Stimulated activated CD4-positive, alpha-beta T cell treated with anti-CD3 and anti-CD28 coated beads, Interleukin-4, amount 100 ng/mL, for 48 hours (primary cell): ENCODE data around the gene SEMA3C.

ENCODE experiments used
- DNase-seq, 2 donors: peaks; one replicate each; pipeline ENCODE4 v3.0.0-alpha.2; 2020; ENCODE audit warnings: low read depth in 2 of 2

SEMA3C gene

GRCh38 chr7:80779456-80779855 lies 139.4 kb downstream of the SEMA3C start:
- no peak for DNase-seq

GRCh38 chr7:80775897-80776296 lies 143.0 kb downstream of the SEMA3C start:
- no peak for DNase-seq

- DNase-seq: no peak
Measured at GRCh38 chr7:80775482-80775881, 143.4 kb downstream of the SEMA3C start.

GRCh38 chr7:80774843-80775242 lies 144.0 kb downstream of the SEMA3C start:
- DNase-seq: no peak

- no peak for DNase-seq
Measured at GRCh38 chr7:80773787-80774508, 144.9 kb downstream of the SEMA3C start.

- no peak for DNase-seq
Measured at GRCh38 chr7:80772347-80772993, 146.4 kb downstream of the SEMA3C start.

- no peak for DNase-seq
Measured at GRCh38 chr7:80771523-80771922, 147.3 kb downstream of the SEMA3C start.

- DNase-seq: no peak
Measured at GRCh38 chr7:80770675-80771081, 148.2 kb downstream of the SEMA3C start.

GRCh38 chr7:80770061-80770460 lies 148.8 kb downstream of the SEMA3C start:
- no peak for DNase-seq

- no peak for DNase-seq
Measured at GRCh38 chr7:80768756-80769155, 150.1 kb downstream of the SEMA3C start.

GRCh38 chr7:80767654-80768053 lies 151.2 kb downstream of the SEMA3C start:
- no peak for DNase-seq

GRCh38 chr7:80766724-80767123 lies 152.1 kb downstream of the SEMA3C start:
- DNase-seq: no peak

- DNase-seq: no peak
Measured at GRCh38 chr7:80764132-80764531, 154.7 kb downstream of the SEMA3C start.

- DNase-seq: no peak
Measured at GRCh38 chr7:80763704-80764103, 155.1 kb downstream of the SEMA3C start.

GRCh38 chr7:80763289-80763688 lies 155.6 kb downstream of the SEMA3C start:
- no peak for DNase-seq

GRCh38 chr7:80760292-80760691 lies 158.6 kb downstream of the SEMA3C start:
- no peak for DNase-seq

GRCh38 chr7:80752954-80753690 lies 165.7 kb downstream of the SEMA3C start:
- no peak for DNase-seq

GRCh38 chr7:80749270-80749669 lies 169.6 kb downstream of the SEMA3C start:
- DNase-seq: no peak

GRCh38 chr7:80748363-80749042 lies 170.3 kb downstream of the SEMA3C start:
- DNase-seq: no peak

GRCh38 chr7:80740778-80741545 lies 177.9 kb downstream of the SEMA3C start:
- DNase-seq: no peak

- DNase-seq: no peak
Measured at GRCh38 chr7:80736371-80737125, 182.3 kb downstream of the SEMA3C start.
